ENCODE results near the gene ZC3H18.

ZC3H18 gene

GRCh38 chr16:88649924-88650748 is 79.9 kb downstream of the ZC3H18 start:
- Mint-ChIP-seq H3K36me3 (peaks cover 28% of the 10 kb centered on the region), H3K4me3 (peak overlapping the region; percentile 89), H3K9me3 (no peaks in the 10 kb centered on the region), H3K4me1 (peaks cover 62% of the 10 kb centered on the region), H3K27me3 (no peaks in the 10 kb centered on the region), H3K27ac (peak overlapping the region; percentile 85)
- peak; percentile 32 for ATAC-seq

GRCh38 chr16:88650749-88651275 is 80.6 kb downstream of the ZC3H18 start, which contains the start of gene CYBA:
Gene CYBA, minus strand, starts transcription at chr16:88651053. Its CDS starts 40 bp downstream, at chr16:88651013.
- Mint-ChIP-seq H3K4me1 (peaks cover 57% of the 10 kb centered on the region), H3K9me3 (no peaks in the 10 kb centered on the region), H3K27ac (peak within 1 kb of the TSS; percentile 85), H3K27me3 (no peaks in the 10 kb centered on the region), H3K4me3 (peak within 1 kb of the TSS; percentile 89), H3K36me3 (peaks cover 24% of the 10 kb centered on the region)
- ATAC-seq = peak; percentile 92

GRCh38 chr16:88651276-88651988 is 81.2 kb downstream of the ZC3H18 start:
- H3K36me3 Mint-ChIP-seq = peaks cover 29% of the 10 kb centered on the region
- no peaks in the 10 kb centered on the region for H3K27me3 Mint-ChIP-seq

GRCh38 chr16:88651989-88652761 is 82.0 kb downstream of the ZC3H18 start:
- H3K4me1 Mint-ChIP-seq = peaks cover 46% of the 10 kb centered on the region
- peak overlapping the region; percentile 89 for H3K4me3 Mint-ChIP-seq
- no peaks in the 10 kb centered on the region for H3K9me3 Mint-ChIP-seq
- no peak for ATAC-seq
- peak overlapping the region; percentile 85 for H3K27ac Mint-ChIP-seq
- peaks cover 33% of the 10 kb centered on the region for H3K36me3 Mint-ChIP-seq
- no peaks in the 10 kb centered on the region for H3K27me3 Mint-ChIP-seq

More at GRCh38 chr16:88651276-88651988, 81.2 kb downstream of the ZC3H18 start:
- H3K4me3 Mint-ChIP-seq = peak overlapping the region; percentile 89
- H3K27ac Mint-ChIP-seq = peak overlapping the region; percentile 85
- H3K9me3 Mint-ChIP-seq = no peaks in the 10 kb centered on the region
- H3K4me1 Mint-ChIP-seq = peaks cover 52% of the 10 kb centered on the region
- ATAC-seq = peak; percentile 93

- H3K27me3 Mint-ChIP-seq = no peaks in the 10 kb centered on the region
- peaks cover 40% of the 10 kb centered on the region for H3K4me1 Mint-ChIP-seq
- H3K4me3 Mint-ChIP-seq = no peak overlapping the region
- ATAC-seq = no peak
- peaks cover 33% of the 10 kb centered on the region for H3K36me3 Mint-ChIP-seq
- no peaks in the 10 kb centered on the region for H3K9me3 Mint-ChIP-seq
- peak overlapping the region; percentile 85 for H3K27ac Mint-ChIP-seq
Measured at GRCh38 chr16:88652762-88653063, 82.5 kb downstream of the ZC3H18 start.

GRCh38 chr16:88653101-88653500 is 82.9 kb downstream of the ZC3H18 start:
- Mint-ChIP-seq H3K27me3 (no peaks in the 10 kb centered on the region), H3K9me3 (no peaks in the 10 kb centered on the region), H3K4me1 (peaks cover 36% of the 10 kb centered on the region), H3K4me3 (no peak overlapping the region), H3K27ac (peak overlapping the region; percentile 85), H3K36me3 (peaks cover 33% of the 10 kb centered on the region)
- no peak for ATAC-seq

GRCh38 chr16:88653596-88654362 is 83.6 kb downstream of the ZC3H18 start:
- Mint-ChIP-seq H3K4me3 (no peak overlapping the region), H3K27me3 (no peaks in the 10 kb centered on the region), H3K4me1 (peaks cover 33% of the 10 kb centered on the region), H3K36me3 (peaks cover 36% of the 10 kb centered on the region), H3K27ac (peak overlapping the region; percentile 85), H3K9me3 (no peaks in the 10 kb centered on the region)
- no peak for ATAC-seq

- Mint-ChIP-seq H3K4me3 (no peak overlapping the region), H3K27ac (peak overlapping the region; percentile 12), H3K36me3 (peaks cover 34% of the 10 kb centered on the region), H3K4me1 (peaks cover 29% of the 10 kb centered on the region), H3K27me3 (no peaks in the 10 kb centered on the region), H3K9me3 (no peaks in the 10 kb centered on the region)
- no peak for ATAC-seq
Measured at GRCh38 chr16:88654363-88655052, 84.3 kb downstream of the ZC3H18 start.

GRCh38 chr16:88655053-88655732 is 85.0 kb downstream of the ZC3H18 start:
- Mint-ChIP-seq H3K4me1 (peaks cover 27% of the 10 kb centered on the region), H3K27me3 (no peaks in the 10 kb centered on the region), H3K4me3 (no peak overlapping the region), H3K9me3 (no peaks in the 10 kb centered on the region), H3K36me3 (peaks cover 34% of the 10 kb centered on the region), H3K27ac (no peak overlapping the region)
- no peak for ATAC-seq

- Mint-ChIP-seq H3K27ac (no peak overlapping the region), H3K9me3 (no peaks in the 10 kb centered on the region), H3K4me3 (no peak overlapping the region), H3K4me1 (peaks cover 28% of the 10 kb centered on the region), H3K36me3 (peaks cover 34% of the 10 kb centered on the region), H3K27me3 (no peaks in the 10 kb centered on the region)
- ATAC-seq = no peak
Measured at GRCh38 chr16:88655733-88656281, 85.6 kb downstream of the ZC3H18 start.

GRCh38 chr16:88656291-88656980 is 86.2 kb downstream of the ZC3H18 start:
- H3K4me3 Mint-ChIP-seq = no peak overlapping the region

GRCh38 chr16:88657371-88657770 is 87.2 kb downstream of the ZC3H18 start:
- H3K4me3 Mint-ChIP-seq = no peak overlapping the region
- H3K36me3 Mint-ChIP-seq = peaks cover 34% of the 10 kb centered on the region
- ATAC-seq = no peak
- H3K27ac Mint-ChIP-seq = no peak overlapping the region
- peaks cover 30% of the 10 kb centered on the region for H3K4me1 Mint-ChIP-seq
- no peaks in the 10 kb centered on the region for H3K9me3 Mint-ChIP-seq
- no peaks in the 10 kb centered on the region for H3K27me3 Mint-ChIP-seq

More at GRCh38 chr16:88656291-88656980, 86.2 kb downstream of the ZC3H18 start:
- ATAC-seq = no peak
- no peaks in the 10 kb centered on the region for H3K9me3 Mint-ChIP-seq
- H3K4me1 Mint-ChIP-seq = peaks cover 30% of the 10 kb centered on the region
- no peaks in the 10 kb centered on the region for H3K27me3 Mint-ChIP-seq
- H3K36me3 Mint-ChIP-seq = peaks cover 34% of the 10 kb centered on the region
- H3K27ac Mint-ChIP-seq = no peak overlapping the region

- no peak overlapping the region for H3K4me3 Mint-ChIP-seq
- no peaks in the 10 kb centered on the region for H3K27me3 Mint-ChIP-seq
- no peaks in the 10 kb centered on the region for H3K9me3 Mint-ChIP-seq
- peaks cover 28% of the 10 kb centered on the region for H3K4me1 Mint-ChIP-seq
- H3K27ac Mint-ChIP-seq = peak overlapping the region; percentile 14
- ATAC-seq = no peak
- H3K36me3 Mint-ChIP-seq = peaks cover 26% of the 10 kb centered on the region
Measured at GRCh38 chr16:88658714-88659113, 88.5 kb downstream of the ZC3H18 start.

Measured in stimulated activated memory B cell treated with anti-CD40 and anti-IgM and Interleukin-4, amounts not matched to agents 10 μg/mL and 1 μg/mL and 100 μg/mL, for 72 hours (primary cell).